Measurements from ENCODE around the gene C2CD4D. TPM values are rescaled to one million over a fixed set of nuclear protein-coding genes. Genes with fewer than 3 reads are reported as not detected.

Gene C2CD4D
- total and polyA plus RNA-seq, 12 donors = 0.06 to 0.55 (median 0.22) TPM; not detected in 6

DNA sequence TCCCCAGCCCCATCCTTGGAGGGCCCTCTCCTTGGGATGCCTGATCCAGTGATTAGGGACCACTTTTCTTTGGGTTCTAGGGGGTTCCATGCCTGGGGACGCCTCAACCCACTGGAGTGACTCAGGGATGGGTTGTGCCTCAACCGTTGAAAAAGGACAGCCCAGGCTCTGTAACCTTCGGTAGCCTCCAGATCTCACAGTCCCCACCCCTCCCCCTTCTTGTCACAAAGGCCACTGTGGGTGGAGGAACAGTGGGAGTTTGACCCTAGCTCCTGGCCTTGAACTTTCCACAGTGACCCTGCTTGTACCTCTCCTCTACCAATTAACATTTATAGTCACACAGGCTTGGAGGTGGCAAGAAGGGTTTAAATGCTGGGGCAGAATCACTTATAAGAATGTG is 5.4 kb downstream of the C2CD4D start:
- intact Hi-C loops (cut with DNase I) = no loop called here
- H3K9me3 ChIP-seq (replicated peaks in 1 of 3) = no peaks in the 10 kb centered on the region
- peaks cover 9% of the 10 kb centered on the region for H3K27me3 ChIP-seq
- H3K4me3 ChIP-seq = no peak overlapping the region
- WGBS, 4 donors = 32 to 60% (median 45%) methylated on average over 1 to 3 of the region's 3 CpGs
- TF ChIP-seq POLR2A (IDR thresholded peaks at IDR 0.05) = no peak
- TF ChIP-seq, protein P1, sequence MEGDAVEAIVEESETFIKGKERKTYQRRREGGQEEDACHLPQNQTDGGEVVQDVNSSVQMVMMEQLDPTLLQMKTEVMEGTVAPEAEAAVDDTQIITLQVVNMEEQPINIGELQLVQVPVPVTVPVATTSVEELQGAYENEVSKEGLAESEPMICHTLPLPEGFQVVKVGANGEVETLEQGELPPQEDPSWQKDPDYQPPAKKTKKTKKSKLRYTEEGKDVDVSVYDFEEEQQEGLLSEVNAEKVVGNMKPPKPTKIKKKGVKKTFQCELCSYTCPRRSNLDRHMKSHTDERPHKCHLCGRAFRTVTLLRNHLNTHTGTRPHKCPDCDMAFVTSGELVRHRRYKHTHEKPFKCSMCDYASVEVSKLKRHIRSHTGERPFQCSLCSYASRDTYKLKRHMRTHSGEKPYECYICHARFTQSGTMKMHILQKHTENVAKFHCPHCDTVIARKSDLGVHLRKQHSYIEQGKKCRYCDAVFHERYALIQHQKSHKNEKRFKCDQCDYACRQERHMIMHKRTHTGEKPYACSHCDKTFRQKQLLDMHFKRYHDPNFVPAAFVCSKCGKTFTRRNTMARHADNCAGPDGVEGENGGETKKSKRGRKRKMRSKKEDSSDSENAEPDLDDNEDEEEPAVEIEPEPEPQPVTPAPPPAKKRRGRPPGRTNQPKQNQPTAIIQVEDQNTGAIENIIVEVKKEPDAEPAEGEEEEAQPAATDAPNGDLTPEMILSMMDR (IDR thresholded peaks at IDR 0.05) = no peak
- no peak for DNase-seq
- peaks cover 8 to 11% of the 10 kb centered on the region in 2 donors for H3K4me1 ChIP-seq (replicated peaks in 1 of 2)
- H3K27ac ChIP-seq = no peak overlapping the region
- no peaks in the 10 kb centered on the region for H3K36me3 ChIP-seq (replicated peaks in 1 of 2)

DNA sequence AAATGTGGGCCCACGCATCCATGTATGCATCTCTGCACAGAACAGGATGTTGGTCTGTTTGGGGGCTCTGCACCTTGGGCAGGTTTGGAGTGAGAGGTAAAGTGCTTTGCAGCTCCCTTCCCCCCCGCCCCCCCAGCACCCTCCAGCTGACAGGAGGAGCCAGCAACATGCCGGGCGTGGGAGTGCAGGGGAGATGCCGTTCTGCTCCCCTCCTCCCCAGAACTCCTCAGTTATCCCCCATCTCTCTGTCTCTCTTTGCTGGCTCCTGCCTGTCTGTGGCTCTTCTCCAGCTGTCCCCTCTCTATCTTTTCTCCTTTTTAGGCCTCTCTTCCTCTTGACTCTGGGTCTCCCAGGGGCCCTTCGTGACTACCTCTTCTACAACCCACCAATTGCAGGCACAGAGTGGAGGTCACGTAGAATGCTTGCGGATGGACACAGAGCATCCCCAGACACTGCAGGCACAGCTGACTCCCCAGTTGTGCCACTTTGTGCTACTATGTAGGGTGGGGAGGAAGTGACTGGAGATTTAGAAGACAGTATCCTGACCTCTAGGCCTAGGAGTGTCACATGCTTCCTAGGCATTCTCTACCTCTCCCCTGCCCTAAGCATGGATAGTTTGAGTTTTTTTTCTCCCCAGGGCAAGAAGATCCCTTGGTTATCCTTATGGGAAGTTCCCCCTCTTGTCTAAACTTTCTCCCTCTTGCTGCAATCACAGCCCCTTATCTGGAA is 6.3 kb downstream of the C2CD4D start:
- H3K9me3 ChIP-seq (replicated peaks in 1 of 3) = no peaks in the 10 kb centered on the region
- no peak overlapping the region for H3K4me3 ChIP-seq
- peak overlapping the region in 1 of 5 donors; percentile 58 for H3K27ac ChIP-seq
- peaks cover 1 to 5% of the 10 kb centered on the region in 2 donors for H3K4me1 ChIP-seq (replicated peaks in 1 of 2)
- no peak for DNase-seq
- H3K27me3 ChIP-seq = peaks cover 2% of the 10 kb centered on the region
- intact Hi-C loops (cut with DNase I) = no loop called here
- 75 to 85% (median 79%) methylated on average over 6 to 8 of the region's 8 CpGs for WGBS, 4 donors
- TF ChIP-seq, protein P1 (IDR thresholded peaks at IDR 0.05) = no peak
- no peak for TF ChIP-seq POLR2A (IDR thresholded peaks at IDR 0.05)
- H3K36me3 ChIP-seq (replicated peaks in 1 of 2) = no peaks in the 10 kb centered on the region

DNA sequence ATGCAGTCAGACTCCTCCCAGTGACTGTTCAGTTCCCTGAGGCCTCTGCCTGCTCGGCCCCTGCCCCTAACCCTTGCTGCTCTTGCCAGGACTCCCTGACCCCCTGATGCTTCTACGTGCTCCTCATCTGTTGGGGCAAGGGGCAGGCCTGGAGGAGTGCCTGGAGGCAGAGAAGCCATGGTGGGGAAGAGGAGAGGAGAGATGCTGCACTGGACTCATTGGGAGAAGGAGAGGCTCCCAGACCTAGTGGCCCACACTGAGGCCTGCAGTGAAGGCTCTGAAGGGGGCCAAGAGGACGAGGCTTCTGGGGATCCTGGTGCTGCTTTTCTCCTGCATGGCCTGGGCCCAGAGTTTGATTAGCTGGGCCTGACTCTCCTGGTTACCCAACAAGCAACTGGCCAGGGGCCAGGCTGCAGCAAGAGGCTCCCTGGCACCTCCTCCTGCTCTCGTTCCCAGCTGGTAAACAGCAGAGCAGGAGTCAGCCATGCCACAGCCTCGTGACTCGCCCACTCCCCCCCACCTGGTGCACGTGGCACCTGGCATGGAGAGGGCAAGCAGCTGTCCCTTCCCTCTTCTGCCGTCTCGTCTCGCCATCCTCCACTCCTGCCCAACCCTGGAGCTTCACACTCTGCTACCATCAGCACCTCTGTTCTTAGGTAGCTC is 7.2 kb downstream of the C2CD4D start:
- Histone ChIP-seq H3K27me3 (no peaks in the 10 kb centered on the region), H3K4me1 (replicated peaks in 1 of 2) (peaks cover 0 to 7% of the 10 kb centered on the region in 2 donors), H3K27ac (peak overlapping the region in 1 of 5 donors; percentile 58), H3K36me3 (replicated peaks in 1 of 2) (no peaks in the 10 kb centered on the region), H3K9me3 (replicated peaks in 1 of 3) (no peaks in the 10 kb centered on the region), H3K4me3 (no peak overlapping the region)
- 42 to 76% (median 46%) methylated on average over 7 to 10 of the region's 10 CpGs for WGBS, 4 donors
- intact Hi-C loops (cut with DNase I) = no loop called here
- peak; percentile 75 to 97 (median 91) for DNase-seq
- no peak for TF ChIP-seq POLR2A (IDR thresholded peaks at IDR 0.05)

DNA sequence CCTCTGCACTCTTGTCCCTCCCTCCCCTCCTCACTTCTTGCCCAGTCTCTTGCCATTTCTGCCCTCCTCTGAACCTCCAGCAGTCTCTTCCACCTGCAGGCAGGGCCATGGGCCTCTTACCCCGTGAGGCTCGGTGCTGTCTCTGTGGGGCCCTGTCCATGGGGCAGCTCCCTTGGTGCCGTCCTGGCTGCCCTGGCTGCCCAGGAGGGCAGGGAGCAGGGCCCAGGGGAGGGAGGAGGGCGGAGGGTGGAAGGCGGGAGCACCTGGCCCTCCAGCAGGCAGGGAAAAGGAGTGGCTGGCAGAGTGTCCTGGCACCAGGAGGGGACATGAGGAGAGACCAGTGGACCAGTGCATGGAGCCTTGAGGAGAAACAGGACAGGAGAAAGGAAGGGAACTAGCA is 8.0 kb downstream of the C2CD4D start, which contains the start of gene RORC:
RORC (minus strand) TSS at position 198 of the 400 bp plus-strand sequence; CDS start at position 160, 38 bp downstream.
- Histone ChIP-seq H3K27ac (peak within 1 kb of the TSS in 1 of 5 donors; percentile 58), H3K9me3 (replicated peaks in 1 of 3) (no peaks in the 10 kb centered on the region), H3K4me3 (no peak within 1 kb of the TSS), H3K4me1 (replicated peaks in 1 of 2) (peaks cover 0 to 7% of the 10 kb centered on the region in 2 donors), H3K36me3 (replicated peaks in 1 of 2) (no peaks in the 10 kb centered on the region), H3K27me3 (no peaks in the 10 kb centered on the region)
- TF ChIP-seq, protein P1 (IDR thresholded peaks at IDR 0.05) = peak in 1 of 6 experiments; percentile 4
- no peak for TF ChIP-seq POLR2A (IDR thresholded peaks at IDR 0.05)
- peak in 3 of 7 donors; percentile 40 to 73 (median 48) for DNase-seq
- intact Hi-C loops (cut with DNase I) = no loop called here
- 51 to 75% (median 70%) methylated on average over 5 of the region's 5 CpGs for WGBS, 4 donors
